ENCODE measurements around the gene IGLL1. TPM values are rescaled to one million over a fixed set of nuclear protein-coding genes. Genes with fewer than 3 reads are reported as not detected.
A peak's percentile ranks its signal among the peaks of the same experiment; 100 is the strongest.
"Not testable (repeated sequence)": the region's sequence is repeated elsewhere in the genome, so short reads cannot be mapped to it uniquely, and the experiment has no call there.

The IGLL1 gene
- total and polyA plus RNA-seq, 7 experiments from 2014 or later, result 0.72 TPM; not detected in 6

- Mint-ChIP-seq H3K4me1 (peaks cover 5 to 13% (median 10%) of the 10 kb centered on the region in 7 donors), H3K27me3 (peaks cover 0 to 21% (median 0%) of the 10 kb centered on the region in 5 donors)
- H3K27me3 ChIP-seq (ENCODE audit: control insufficient read depth in 2 of 2, insufficient read depth in 2 of 2, low read length in 2 of 2); DNase-seq; H3K4me3 ChIP-seq (ENCODE audit: low read length); H3K36me3 Mint-ChIP-seq; H3K27ac Mint-ChIP-seq; H3K4me3 Mint-ChIP-seq; H3K9me3 ChIP-seq (ENCODE audit: control insufficient read depth in 2 of 3, low read length in 3 of 3); ATAC-seq; H3K9me3 Mint-ChIP-seq; H3K4me1 ChIP-seq (ENCODE audit: control insufficient read depth in 2 of 2, insufficient read depth in 2 of 2, low read length in 2 of 2); H3K27ac ChIP-seq (ENCODE audit: low read depth, low read length); H3K36me3 ChIP-seq (ENCODE audit: control insufficient read depth in 2 of 3, insufficient read depth in 3 of 3, low read length in 3 of 3); CTCF ChIA-PET; intact Hi-C loops (cut with micrococcal nuclease): not testable (repeated sequence)
- POLR2A ChIA-PET, result interaction anchor here (0.6 kb wide), 1 partner anchor 19 kb away, joined by 3 read pairs; no protein-coding TSS in a partner anchor
These were observed 44.1 kb downstream of the IGLL1 start for GRCh38 chr22:23535790-23536661.

GRCh38 chr22:23534851-23535717 is 45.0 kb downstream of the IGLL1 start:
- Histone ChIP-seq H3K9me3 (ENCODE audit: control insufficient read depth in 2 of 3, low read length in 3 of 3) (no peaks in the 10 kb centered on the region), H3K27me3 (ENCODE audit: control insufficient read depth in 2 of 2, insufficient read depth in 2 of 2, low read length in 2 of 2) (no peaks in the 10 kb centered on the region), H3K36me3 (ENCODE audit: control insufficient read depth in 2 of 3, insufficient read depth in 3 of 3, low read length in 3 of 3) (no peaks in the 10 kb centered on the region), H3K4me3 (ENCODE audit: low read length) (no peak overlapping the region), H3K27ac (ENCODE audit: low read depth, low read length) (no peak overlapping the region), H3K4me1 (ENCODE audit: control insufficient read depth in 2 of 2, insufficient read depth in 2 of 2, low read length in 2 of 2) (peaks cover 3 to 5% of the 10 kb centered on the region in 2 donors)
- Mint-ChIP-seq H3K4me1 (peaks cover 5 to 13% (median 10%) of the 10 kb centered on the region in 7 donors), H3K36me3 (no peaks in the 10 kb centered on the region), H3K9me3 (no peaks in the 10 kb centered on the region), H3K4me3 (no peak overlapping the region), H3K27me3 (peaks cover 0 to 18% (median 0%) of the 10 kb centered on the region in 5 donors), H3K27ac (no peak overlapping the region)
- DNase-seq, result no peak
- ATAC-seq, result no peak
- intact Hi-C loops (cut with micrococcal nuclease), result no loop called here
- ChIA-PET CTCF (no interaction called here), POLR2A (interaction anchor here (0.6 kb wide), 1 partner anchor 18 kb away, joined by 3 read pairs; no protein-coding TSS in a partner anchor)

DNA sequence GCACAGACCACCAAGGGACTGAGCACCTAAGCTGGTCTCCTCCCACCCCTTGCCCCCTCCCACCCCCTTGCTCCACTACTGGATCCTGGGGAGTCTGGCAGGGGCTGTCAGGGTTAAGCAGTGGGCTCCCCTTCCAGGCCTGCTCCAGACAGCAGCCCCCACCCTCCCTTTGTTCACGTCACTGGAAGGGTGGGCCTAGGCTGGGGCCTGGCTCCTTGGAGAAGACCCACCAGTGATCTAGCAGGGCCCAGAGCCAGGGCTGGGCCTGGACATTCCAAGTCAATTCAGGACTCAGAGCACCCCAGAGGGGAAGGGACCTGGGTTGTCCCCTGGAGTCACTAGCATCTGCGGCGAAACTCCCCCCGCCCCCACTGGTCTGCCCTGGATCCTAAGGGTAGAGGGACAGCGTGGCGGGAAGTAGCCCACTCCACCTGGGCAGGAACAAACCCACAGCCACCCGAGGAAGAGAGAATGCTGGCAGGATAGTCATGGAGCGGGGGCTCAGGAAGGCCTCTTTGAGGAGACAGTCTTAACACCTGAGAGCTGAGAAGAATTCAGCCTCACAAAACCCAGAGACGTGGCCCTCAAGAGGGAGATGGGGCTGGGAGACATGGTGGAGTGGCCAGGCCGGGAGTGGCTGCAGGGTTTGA is 45.8 kb downstream of the IGLL1 start:
- H3K27me3 ChIP-seq (ENCODE audit: control insufficient read depth in 2 of 2, insufficient read depth in 2 of 2, low read length in 2 of 2), result no peaks in the 10 kb centered on the region
- ChIA-PET POLR2A (no interaction called here), CTCF (no interaction called here)
- ATAC-seq (no peak), DNase-seq (no peak)
- no peaks in the 10 kb centered on the region for H3K9me3 ChIP-seq (ENCODE audit: control insufficient read depth in 2 of 3, low read length in 3 of 3)
- Mint-ChIP-seq H3K9me3 (no peaks in the 10 kb centered on the region), H3K27me3 (peaks cover 0 to 18% (median 0%) of the 10 kb centered on the region in 5 donors), H3K4me1 (peaks cover 4 to 9% (median 5%) of the 10 kb centered on the region in 7 donors), H3K27ac (peak overlapping the region in 1 of 9 donors; percentile 33), H3K4me3 (no peak overlapping the region), H3K36me3 (no peaks in the 10 kb centered on the region)
- H3K4me1 ChIP-seq (ENCODE audit: control insufficient read depth in 2 of 2, insufficient read depth in 2 of 2, low read length in 2 of 2), result peaks cover 2 to 3% of the 10 kb centered on the region in 2 donors
- no peak overlapping the region for H3K27ac ChIP-seq (ENCODE audit: low read depth, low read length)
- intact Hi-C loops (cut with micrococcal nuclease), result no loop called here
- no peak overlapping the region for H3K4me3 ChIP-seq (ENCODE audit: low read length)
- no peaks in the 10 kb centered on the region for H3K36me3 ChIP-seq (ENCODE audit: control insufficient read depth in 2 of 3, insufficient read depth in 3 of 3, low read length in 3 of 3)

- no peak overlapping the region for H3K4me3 Mint-ChIP-seq
- Histone ChIP-seq H3K4me1 (ENCODE audit: control insufficient read depth in 2 of 2, insufficient read depth in 2 of 2, low read length in 2 of 2) (no peaks in the 10 kb centered on the region), H3K27ac (ENCODE audit: low read depth, low read length) (no peak overlapping the region), H3K4me3 (ENCODE audit: low read length) (no peak overlapping the region), H3K36me3 (ENCODE audit: control insufficient read depth in 2 of 3, insufficient read depth in 3 of 3, low read length in 3 of 3) (no peaks in the 10 kb centered on the region), H3K27me3 (ENCODE audit: control insufficient read depth in 2 of 2, insufficient read depth in 2 of 2, low read length in 2 of 2) (no peaks in the 10 kb centered on the region), H3K9me3 (ENCODE audit: control insufficient read depth in 2 of 3, low read length in 3 of 3) (no peaks in the 10 kb centered on the region)
- ChIA-PET CTCF (no interaction called here), POLR2A (no interaction called here)
- no peaks in the 10 kb centered on the region for H3K9me3 Mint-ChIP-seq
- intact Hi-C loops (cut with micrococcal nuclease), result no loop called here
- ATAC-seq (no peak), DNase-seq (no peak)
- H3K36me3 Mint-ChIP-seq, result no peaks in the 10 kb centered on the region
- H3K4me1 Mint-ChIP-seq, result peaks cover 0 to 8% (median 0%) of the 10 kb centered on the region in 7 donors
- peaks cover 0 to 16% (median 0%) of the 10 kb centered on the region in 5 donors for H3K27me3 Mint-ChIP-seq
- H3K27ac Mint-ChIP-seq, result no peak overlapping the region
These were observed 46.3 kb downstream of the IGLL1 start for GRCh38 chr22:23533771-23534191.

- DNase-seq (peak in 2 of 9 donors; percentile 12 to 34), ATAC-seq (peak; percentile 37)
- H3K4me3 ChIP-seq (ENCODE audit: low read length), result no peak overlapping the region
- no peaks in the 10 kb centered on the region for H3K36me3 Mint-ChIP-seq
- H3K9me3 Mint-ChIP-seq, result no peaks in the 10 kb centered on the region
- no peak overlapping the region for H3K4me3 Mint-ChIP-seq
- peaks cover 0 to 12% (median 0%) of the 10 kb centered on the region in 5 donors for H3K27me3 Mint-ChIP-seq
- CTCF ChIA-PET, result no interaction called here
- H3K27me3 ChIP-seq (ENCODE audit: control insufficient read depth in 2 of 2, insufficient read depth in 2 of 2, low read length in 2 of 2), result no peaks in the 10 kb centered on the region
- peaks cover 0 to 8% (median 0%) of the 10 kb centered on the region in 7 donors for H3K4me1 Mint-ChIP-seq
- no peaks in the 10 kb centered on the region for H3K36me3 ChIP-seq (ENCODE audit: control insufficient read depth in 2 of 3, insufficient read depth in 3 of 3, low read length in 3 of 3)
- no peaks in the 10 kb centered on the region for H3K4me1 ChIP-seq (ENCODE audit: control insufficient read depth in 2 of 2, insufficient read depth in 2 of 2, low read length in 2 of 2)
- no peaks in the 10 kb centered on the region for H3K9me3 ChIP-seq (ENCODE audit: control insufficient read depth in 2 of 3, low read length in 3 of 3)
- POLR2A ChIA-PET, result no interaction called here
- intact Hi-C loops (cut with micrococcal nuclease), result no loop called here
- no peak overlapping the region for H3K27ac Mint-ChIP-seq
- H3K27ac ChIP-seq (ENCODE audit: low read depth, low read length), result no peak overlapping the region
These were observed 46.7 kb downstream of the IGLL1 start for GRCh38 chr22:23533328-23533762.

DNA sequence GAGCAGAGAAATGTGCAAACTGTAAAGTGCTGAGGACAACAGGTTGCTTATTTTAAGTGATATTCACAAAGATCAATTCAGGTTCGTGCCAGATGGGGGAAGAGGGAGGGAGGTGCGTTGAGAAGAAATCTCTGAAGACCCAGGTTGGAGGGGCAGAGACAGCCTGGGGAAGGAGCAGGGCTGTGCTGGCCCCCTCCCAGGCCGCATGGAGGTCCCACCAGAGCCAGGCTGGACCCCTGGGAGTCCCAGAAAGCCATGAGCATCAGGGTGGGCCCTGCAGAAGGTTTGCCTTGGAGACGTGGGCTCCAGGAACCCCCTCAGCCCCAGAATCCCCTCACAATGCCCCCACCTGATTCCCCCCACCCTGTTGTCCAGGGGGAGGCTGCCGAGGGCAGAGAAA is 47.4 kb downstream of the IGLL1 start:
- Mint-ChIP-seq H3K27ac (peak overlapping the region in 1 of 9 donors; percentile 51), H3K9me3 (no peaks in the 10 kb centered on the region), H3K36me3 (no peaks in the 10 kb centered on the region), H3K4me3 (no peak overlapping the region), H3K27me3 (peaks cover 0 to 10% (median 0%) of the 10 kb centered on the region in 5 donors), H3K4me1 (peaks cover 0 to 8% (median 0%) of the 10 kb centered on the region in 7 donors)
- Histone ChIP-seq H3K27me3 (ENCODE audit: control insufficient read depth in 2 of 2, insufficient read depth in 2 of 2, low read length in 2 of 2) (no peaks in the 10 kb centered on the region), H3K27ac (ENCODE audit: low read depth, low read length) (no peak overlapping the region), H3K9me3 (ENCODE audit: control insufficient read depth in 2 of 3, low read length in 3 of 3) (no peaks in the 10 kb centered on the region), H3K4me1 (ENCODE audit: control insufficient read depth in 2 of 2, insufficient read depth in 2 of 2, low read length in 2 of 2) (no peaks in the 10 kb centered on the region), H3K36me3 (ENCODE audit: control insufficient read depth in 2 of 3, insufficient read depth in 3 of 3, low read length in 3 of 3) (no peaks in the 10 kb centered on the region), H3K4me3 (ENCODE audit: low read length) (no peak overlapping the region)
- POLR2A ChIA-PET, result interaction anchor here (0.6 kb wide), 1 partner anchor 1536 kb away, joined by 3 read pairs; no protein-coding TSS in a partner anchor
- CTCF ChIA-PET, result no interaction called here
- intact Hi-C loops (cut with micrococcal nuclease), result no loop called here
- ATAC-seq, result no peak
- DNase-seq, result no peak
